ENCODE measurements around the gene KCNMA1. TPM values are rescaled to one million over a fixed set of nuclear protein-coding genes. Genes with fewer than 3 reads are reported as not detected.
A peak's percentile ranks its signal among the peaks of the same experiment; 100 is the strongest.

Gene KCNMA1
- total RNA-seq, 1 experiment from 2014 or later = 31.3 TPM

DNA sequence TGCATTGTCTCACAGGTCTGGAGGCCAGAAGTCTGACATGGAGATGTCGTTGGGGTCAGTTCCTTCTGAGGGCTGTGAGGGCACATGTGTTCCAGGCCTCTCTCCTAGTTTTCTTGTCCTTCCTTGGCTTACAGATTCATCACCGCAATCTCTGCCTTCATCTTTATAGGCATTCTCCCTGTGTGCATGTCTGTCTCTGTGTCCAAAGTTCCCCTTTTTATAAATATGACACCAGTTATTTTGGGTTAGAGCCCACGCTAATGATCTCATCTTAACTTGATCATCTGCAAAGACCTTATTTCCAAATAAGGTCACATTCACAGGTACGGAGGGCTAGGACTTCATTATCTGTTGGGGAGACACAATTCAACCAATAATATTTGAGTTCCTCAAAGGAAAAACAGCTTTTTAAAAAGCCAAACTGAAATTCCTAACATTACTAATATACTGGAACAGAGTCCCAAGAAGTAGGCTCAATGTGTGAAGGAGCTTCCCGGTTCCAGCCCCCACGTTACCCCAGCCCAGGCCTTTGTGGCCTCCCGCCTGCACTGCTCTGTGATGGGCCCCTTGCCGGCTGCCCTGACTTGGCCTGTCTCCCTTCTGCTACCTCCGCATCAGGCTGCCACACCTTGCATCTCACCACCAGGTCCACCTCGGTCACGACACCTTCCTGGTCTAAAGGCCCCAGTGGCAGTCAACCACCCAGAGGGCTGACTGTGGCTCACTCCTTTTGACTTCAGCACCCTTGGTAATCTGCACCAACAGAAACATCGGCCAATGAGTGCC is 142.7 kb downstream of the KCNMA1 start:
- Histone ChIP-seq H3K4me2 (ENCODE audit: low read depth, low read length, poor library complexity, severe bottlenecking) (peak overlapping the region; percentile 34), H3K4me3 (ENCODE audit: low read length) (no peak overlapping the region), H3K4me1 (ENCODE audit: low read length) (peaks cover 78% of the 10 kb centered on the region), H3K9me3 (ENCODE audit: low read length) (no peaks in the 10 kb centered on the region), H3K36me3 (ENCODE audit: insufficient read depth, low read length) (no peaks in the 10 kb centered on the region), H3K27me3 (ENCODE audit: low read length) (no peaks in the 10 kb centered on the region), H3K79me2 (ENCODE audit: low read length) (no peaks in the 10 kb centered on the region), H3K27ac (ENCODE audit: low read length) (peak overlapping the region; percentile 2; the same call in 1 of the 2 replicates), H3K9me2 (replicated peaks; ENCODE audit: insufficient read depth, low read length) (no peaks in the 10 kb centered on the region), H4K20me1 (ENCODE audit: insufficient read depth, low read depth, low read length) (no peaks in the 10 kb centered on the region), H2AFZ (ENCODE audit: low read length) (no peak overlapping the region), H3K9ac (ENCODE audit: low read length) (peak overlapping the region; percentile 26)
- DNase-seq = peak; percentile 50

DNA sequence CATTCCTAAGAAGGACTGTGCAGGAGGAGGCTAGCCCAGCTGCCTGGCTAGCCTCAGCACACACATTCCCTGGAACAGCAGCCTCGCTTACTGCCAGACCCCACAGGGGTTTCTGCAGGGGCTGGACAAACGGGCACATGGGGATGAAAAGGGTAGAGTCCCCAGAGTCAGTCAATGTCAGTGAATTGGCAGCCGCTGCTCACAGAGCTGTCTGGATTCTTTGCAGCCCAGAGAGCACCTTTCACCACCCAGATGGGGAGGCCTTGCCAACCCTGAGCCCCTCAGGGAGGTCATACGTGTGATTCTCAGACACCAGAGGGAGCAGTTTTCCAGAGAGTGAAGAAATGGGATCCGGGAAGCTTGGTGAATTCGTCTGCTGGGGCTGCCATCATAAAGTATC is 143.3 kb downstream of the KCNMA1 start:
- Histone ChIP-seq H3K4me3 (ENCODE audit: low read length) (no peak overlapping the region), H3K4me1 (ENCODE audit: low read length) (peaks cover 78% of the 10 kb centered on the region), H3K27ac (ENCODE audit: low read length) (peak overlapping the region; percentile 2; the same call in 1 of the 2 replicates), H3K9ac (ENCODE audit: low read length) (peak overlapping the region; percentile 26), H4K20me1 (ENCODE audit: insufficient read depth, low read depth, low read length) (no peaks in the 10 kb centered on the region), H3K36me3 (ENCODE audit: insufficient read depth, low read length) (no peaks in the 10 kb centered on the region), H3K27me3 (ENCODE audit: low read length) (no peaks in the 10 kb centered on the region), H3K4me2 (ENCODE audit: low read depth, low read length, poor library complexity, severe bottlenecking) (peak overlapping the region; percentile 34), H3K79me2 (ENCODE audit: low read length) (no peaks in the 10 kb centered on the region), H3K9me2 (replicated peaks; ENCODE audit: insufficient read depth, low read length) (no peaks in the 10 kb centered on the region), H3K9me3 (ENCODE audit: low read length) (no peaks in the 10 kb centered on the region), H2AFZ (ENCODE audit: low read length) (no peak overlapping the region)
- peak; percentile 50 for DNase-seq

DNA sequence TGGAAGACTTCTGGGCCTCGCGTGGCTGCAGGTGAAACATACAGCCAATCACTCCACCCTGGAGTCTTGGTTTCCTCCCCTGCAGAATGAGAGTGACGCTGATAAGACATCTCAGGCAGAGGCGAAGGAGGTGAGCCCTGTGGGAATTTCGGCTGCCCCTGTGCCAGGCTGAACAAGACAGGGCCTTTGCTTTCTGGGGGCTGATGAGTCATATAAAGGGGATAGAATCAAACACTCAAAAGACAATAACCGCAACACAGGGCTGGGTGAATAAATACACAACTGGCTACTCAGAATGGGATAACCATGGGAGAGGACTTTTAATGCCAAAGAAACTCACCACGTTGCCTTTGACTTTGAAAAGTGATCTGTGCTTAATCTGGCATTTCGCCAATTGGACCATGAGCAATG is 143.8 kb downstream of the KCNMA1 start:
- Histone ChIP-seq H3K27ac (ENCODE audit: low read length) (peak overlapping the region; percentile 2; the same call in 1 of the 2 replicates), H3K9ac (ENCODE audit: low read length) (peak overlapping the region; percentile 26; the same call in 1 of the 2 replicates), H4K20me1 (ENCODE audit: insufficient read depth, low read depth, low read length) (no peaks in the 10 kb centered on the region), H3K79me2 (ENCODE audit: low read length) (no peaks in the 10 kb centered on the region), H3K27me3 (ENCODE audit: low read length) (no peaks in the 10 kb centered on the region), H3K9me2 (replicated peaks; ENCODE audit: insufficient read depth, low read length) (no peaks in the 10 kb centered on the region), H3K4me1 (ENCODE audit: low read length) (peaks cover 77% of the 10 kb centered on the region), H2AFZ (ENCODE audit: low read length) (no peak overlapping the region), H3K9me3 (ENCODE audit: low read length) (no peaks in the 10 kb centered on the region), H3K4me3 (ENCODE audit: low read length) (no peak overlapping the region), H3K4me2 (ENCODE audit: low read depth, low read length, poor library complexity, severe bottlenecking) (no peak overlapping the region), H3K36me3 (ENCODE audit: insufficient read depth, low read length) (no peaks in the 10 kb centered on the region)
- DNase-seq = no peak

DNA sequence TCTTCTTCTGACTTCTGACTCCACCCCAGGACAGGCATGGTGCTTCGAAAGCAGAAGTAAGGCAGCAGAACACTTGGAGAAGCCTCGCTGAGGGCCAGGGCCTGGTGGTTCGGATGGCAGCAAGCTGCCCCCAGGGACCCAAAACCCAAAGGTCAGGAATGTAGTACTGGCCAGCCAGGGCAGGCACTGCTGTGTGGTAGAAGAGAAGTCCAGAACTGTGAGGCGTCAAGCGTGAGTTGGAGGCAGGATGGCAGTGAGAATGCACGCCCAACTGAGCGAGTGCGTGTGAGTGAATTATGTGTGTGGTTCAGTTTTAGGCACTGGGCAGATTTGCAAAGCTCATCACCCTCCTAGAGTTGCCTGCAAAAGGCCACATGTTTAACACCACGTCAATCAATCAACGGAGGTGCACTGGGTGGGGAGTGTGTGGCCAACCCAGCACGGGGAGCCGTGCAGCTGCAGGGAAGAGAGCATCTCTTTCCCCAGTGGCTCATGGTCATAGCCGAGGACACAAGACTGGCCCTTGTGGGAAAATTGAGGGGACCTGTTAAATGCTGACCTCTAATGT is 144.3 kb downstream of the KCNMA1 start:
- peak overlapping the region; percentile 66; the same call in 1 of the 2 replicates for H3K27ac ChIP-seq (ENCODE audit: low read length)
- no peak overlapping the region for H3K4me3 ChIP-seq (ENCODE audit: low read length)
- no peak overlapping the region for H2AFZ ChIP-seq (ENCODE audit: low read length)
- no peak overlapping the region; the same call in 1 of the 2 replicates for H3K9ac ChIP-seq (ENCODE audit: low read length)
- DNase-seq = no peak
- H3K36me3 ChIP-seq (ENCODE audit: insufficient read depth, low read length) = no peaks in the 10 kb centered on the region
- H3K9me3 ChIP-seq (ENCODE audit: low read length) = no peaks in the 10 kb centered on the region
- no peaks in the 10 kb centered on the region for H4K20me1 ChIP-seq (ENCODE audit: insufficient read depth, low read depth, low read length)
- peak overlapping the region; percentile 52 for H3K4me2 ChIP-seq (ENCODE audit: low read depth, low read length, poor library complexity, severe bottlenecking)
- no peaks in the 10 kb centered on the region for H3K79me2 ChIP-seq (ENCODE audit: low read length)
- H3K9me2 ChIP-seq (replicated peaks; ENCODE audit: insufficient read depth, low read length) = no peaks in the 10 kb centered on the region
- peaks cover 72% of the 10 kb centered on the region for H3K4me1 ChIP-seq (ENCODE audit: low read length)
- H3K27me3 ChIP-seq (ENCODE audit: low read length) = no peaks in the 10 kb centered on the region

DNA sequence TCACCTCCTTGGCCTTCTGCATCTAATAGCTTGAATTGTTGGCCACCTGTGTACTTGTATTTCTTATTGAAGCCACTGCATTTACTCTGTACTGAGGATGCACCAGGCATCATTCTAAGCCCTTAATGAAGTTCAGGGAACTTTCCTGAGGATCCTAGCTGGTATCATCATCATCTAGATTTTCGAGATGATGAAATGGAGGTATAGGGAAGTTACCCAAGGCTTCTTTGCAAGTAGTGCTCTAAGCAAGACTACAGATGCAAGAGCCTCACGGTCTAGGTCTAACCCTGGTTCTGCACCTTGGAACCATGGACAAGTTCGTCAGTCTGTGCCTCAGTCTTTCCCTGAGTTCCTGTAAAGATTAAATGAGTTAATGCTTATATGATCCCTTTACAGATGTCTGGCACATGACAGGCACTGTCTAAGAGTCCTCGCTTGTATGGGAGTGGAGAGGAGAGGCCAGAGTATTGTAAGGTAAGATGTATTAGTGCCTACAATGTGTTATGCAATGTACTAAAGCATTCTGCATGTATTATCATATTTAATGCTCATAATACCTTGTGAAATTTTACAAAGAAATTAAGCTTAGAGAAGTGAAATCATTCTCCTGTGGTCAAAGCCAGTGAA is 145.1 kb downstream of the KCNMA1 start:
- Histone ChIP-seq H3K4me3 (ENCODE audit: low read length) (peak overlapping the region; percentile 31; the same call in 1 of the 2 replicates), H3K9me3 (ENCODE audit: low read length) (no peaks in the 10 kb centered on the region), H3K9me2 (replicated peaks; ENCODE audit: insufficient read depth, low read length) (no peaks in the 10 kb centered on the region), H4K20me1 (ENCODE audit: insufficient read depth, low read depth, low read length) (no peaks in the 10 kb centered on the region), H2AFZ (ENCODE audit: low read length) (no peak overlapping the region), H3K9ac (ENCODE audit: low read length) (peak overlapping the region; percentile 33; the same call in 1 of the 2 replicates), H3K27ac (ENCODE audit: low read length) (peak overlapping the region; percentile 66), H3K27me3 (ENCODE audit: low read length) (no peaks in the 10 kb centered on the region), H3K4me1 (ENCODE audit: low read length) (peaks cover 63% of the 10 kb centered on the region), H3K36me3 (ENCODE audit: insufficient read depth, low read length) (no peaks in the 10 kb centered on the region), H3K79me2 (ENCODE audit: low read length) (no peaks in the 10 kb centered on the region), H3K4me2 (ENCODE audit: low read depth, low read length, poor library complexity, severe bottlenecking) (peak overlapping the region; percentile 52)
- peak; percentile 57 for DNase-seq

DNA sequence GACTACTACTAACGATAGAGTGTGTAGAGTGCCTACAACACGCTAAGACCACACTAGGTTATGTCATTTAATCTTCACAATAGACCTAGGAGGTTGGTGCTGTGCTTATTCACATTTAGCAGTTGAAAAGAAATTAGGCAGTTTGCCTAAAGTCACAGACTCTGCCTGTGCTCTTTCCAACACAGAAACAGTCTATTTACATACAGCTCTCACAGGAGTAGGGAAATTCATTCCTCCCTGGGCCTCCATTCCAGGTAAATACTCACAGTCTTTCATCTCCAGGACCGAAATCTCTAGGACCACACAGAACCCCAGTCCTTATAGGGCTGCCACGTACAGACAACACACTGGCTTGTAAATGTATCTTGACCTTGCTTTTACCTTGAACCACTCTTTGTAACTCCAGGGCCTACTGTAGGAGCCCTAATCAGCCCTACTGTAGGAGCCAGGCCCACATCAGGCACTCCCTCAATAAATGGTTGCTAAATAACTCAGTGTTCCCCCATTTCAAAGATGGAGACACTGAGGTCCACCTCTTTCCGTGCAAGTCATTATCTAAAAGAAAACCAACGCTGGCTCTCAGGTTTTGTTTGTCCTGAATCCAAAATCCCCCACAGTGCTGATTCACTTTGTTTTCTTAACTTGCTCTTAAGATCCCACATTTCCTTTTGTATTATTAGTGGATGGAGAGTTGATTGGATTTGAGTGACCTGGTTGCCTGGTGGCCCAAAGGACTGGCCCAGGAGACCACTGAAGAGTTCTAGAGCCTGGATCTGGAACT is 146.9 kb downstream of the KCNMA1 start:
- no peak overlapping the region for H3K9ac ChIP-seq (ENCODE audit: low read length)
- H3K27me3 ChIP-seq (ENCODE audit: low read length) = no peaks in the 10 kb centered on the region
- H3K79me2 ChIP-seq (ENCODE audit: low read length) = no peaks in the 10 kb centered on the region
- no peak overlapping the region for H2AFZ ChIP-seq (ENCODE audit: low read length)
- H3K36me3 ChIP-seq (ENCODE audit: insufficient read depth, low read length) = no peaks in the 10 kb centered on the region
- no peaks in the 10 kb centered on the region for H4K20me1 ChIP-seq (ENCODE audit: insufficient read depth, low read depth, low read length)
- no peaks in the 10 kb centered on the region for H3K9me3 ChIP-seq (ENCODE audit: low read length)
- H3K4me1 ChIP-seq (ENCODE audit: low read length) = peaks cover 53% of the 10 kb centered on the region
- no peak overlapping the region for H3K27ac ChIP-seq (ENCODE audit: low read length)
- no peaks in the 10 kb centered on the region for H3K9me2 ChIP-seq (replicated peaks; ENCODE audit: insufficient read depth, low read length)
- H3K4me2 ChIP-seq (ENCODE audit: low read depth, low read length, poor library complexity, severe bottlenecking) = no peak overlapping the region
- no peak overlapping the region for H3K4me3 ChIP-seq (ENCODE audit: low read length)
- no peak for DNase-seq

DNA sequence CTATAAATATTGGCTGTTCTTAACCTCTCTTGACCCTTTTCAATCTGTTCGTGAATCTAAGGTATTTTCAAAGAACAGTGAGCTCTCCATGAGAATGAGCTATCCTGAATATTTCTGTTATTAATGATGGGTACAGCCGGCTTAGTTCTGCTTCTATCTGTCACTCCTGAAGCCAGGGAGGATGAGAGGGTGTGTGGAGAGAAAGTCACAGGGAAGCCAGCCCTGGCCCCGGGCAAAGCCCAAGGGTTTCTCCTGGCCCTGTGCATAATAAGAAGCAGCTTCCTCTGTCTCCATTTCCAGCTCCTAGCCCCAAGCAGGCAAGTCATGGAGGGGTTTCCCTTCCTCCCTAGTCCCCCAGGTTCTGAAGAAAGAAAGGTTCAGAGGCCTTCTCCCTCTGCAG is 151.1 kb downstream of the KCNMA1 start:
- Histone ChIP-seq H3K27ac (ENCODE audit: low read length) (no peak overlapping the region), H3K4me3 (ENCODE audit: low read length) (no peak overlapping the region), H3K4me2 (ENCODE audit: low read depth, low read length, poor library complexity, severe bottlenecking) (no peak overlapping the region), H3K79me2 (ENCODE audit: low read length) (no peaks in the 10 kb centered on the region), H3K9me3 (ENCODE audit: low read length) (no peaks in the 10 kb centered on the region), H3K4me1 (ENCODE audit: low read length) (peaks cover 16% of the 10 kb centered on the region), H2AFZ (ENCODE audit: low read length) (no peak overlapping the region), H4K20me1 (ENCODE audit: insufficient read depth, low read depth, low read length) (no peaks in the 10 kb centered on the region), H3K27me3 (ENCODE audit: low read length) (no peaks in the 10 kb centered on the region), H3K36me3 (ENCODE audit: insufficient read depth, low read length) (no peaks in the 10 kb centered on the region), H3K9ac (ENCODE audit: low read length) (no peak overlapping the region), H3K9me2 (replicated peaks; ENCODE audit: insufficient read depth, low read length) (no peaks in the 10 kb centered on the region)
- DNase-seq = no peak
